Measurements from ENCODE around the gene DCBLD1.

The DCBLD1 gene

GRCh38 chr6:117506907-117507306 lies 24.4 kb downstream of the DCBLD1 start:
- Histone ChIP-seq H3K4me1 (ENCODE audit: control insufficient read depth in 2 of 2, insufficient read depth in 1 of 2, low read depth in 1 of 2, low read length in 2 of 2) (peaks cover 4 to 16% of the 10 kb centered on the region in 2 donors), H2BK5ac (ENCODE audit: low read length) (no peak overlapping the region), H3K79me1 (ENCODE audit: low read depth, low read length) (no peaks in the 10 kb centered on the region), H2BK120ac (ENCODE audit: low read depth, low read length) (no peak overlapping the region), H2AFZ (ENCODE audit: low read length) (no peak overlapping the region), H3K36me3 (replicated peaks in 1 of 2; ENCODE audit: control insufficient read depth in 2 of 2, insufficient read depth in 2 of 2, low read length in 2 of 2) (no peaks in the 10 kb centered on the region), H3K4me2 (ENCODE audit: insufficient read depth, low read length, poor library complexity, severe bottlenecking) (no peak overlapping the region), H3K27me3 (ENCODE audit: control insufficient read depth in 3 of 3, insufficient read depth in 3 of 3, low read depth in 1 of 3, low read length in 3 of 3) (no peaks in the 10 kb centered on the region), H4K8ac (ENCODE audit: low read depth, low read length) (no peak overlapping the region), H3K14ac (ENCODE audit: low read length) (no peak overlapping the region), H2BK12ac (ENCODE audit: low read length) (no peak overlapping the region), H4K91ac (ENCODE audit: low read depth, low read length, poor library complexity) (no peak overlapping the region), H2BK15ac (ENCODE audit: low read length) (no peak overlapping the region), H3K4me3 (ENCODE audit: low read length in 2 of 2) (no peak overlapping the region), H3K4ac (ENCODE audit: low read length) (no peak overlapping the region), H3K9me3 (replicated peaks in 1 of 2; ENCODE audit: control insufficient read depth in 2 of 2, insufficient read depth in 1 of 2, low read depth in 1 of 2, low read length in 2 of 2) (no peaks in the 10 kb centered on the region), H2AK5ac (ENCODE audit: low read depth, low read length) (no peak overlapping the region), H3K18ac (ENCODE audit: low read length) (no peak overlapping the region), H3K9ac (ENCODE audit: low read depth, low read length, poor library complexity) (no peak overlapping the region), H3K27ac (replicated peaks; ENCODE audit: low read length) (no peak overlapping the region), H3K23ac (ENCODE audit: low read depth, low read length, poor library complexity) (no peak overlapping the region)
- WGBS, 2 donors (ENCODE audit: extremely low coverage in 2 of 2, insufficient read length in 2 of 2, insufficient replicate concordance in 1 of 2), result no CpG with 5 or more reads among the region's 2 CpGs
- DNase-seq (ENCODE audit: low spot score), result no peak

GRCh38 chr6:117508450-117508971 lies 26.0 kb downstream of the DCBLD1 start:
- Histone ChIP-seq H3K9ac (ENCODE audit: low read depth, low read length, poor library complexity) (no peak overlapping the region), H3K4ac (ENCODE audit: low read length) (no peak overlapping the region), H3K9me3 (replicated peaks in 1 of 2; ENCODE audit: control insufficient read depth in 2 of 2, insufficient read depth in 1 of 2, low read depth in 1 of 2, low read length in 2 of 2) (no peaks in the 10 kb centered on the region), H2BK12ac (ENCODE audit: low read length) (no peak overlapping the region), H2BK5ac (ENCODE audit: low read length) (no peak overlapping the region), H2AK5ac (ENCODE audit: low read depth, low read length) (no peak overlapping the region), H3K36me3 (replicated peaks in 1 of 2; ENCODE audit: control insufficient read depth in 2 of 2, insufficient read depth in 2 of 2, low read length in 2 of 2) (no peaks in the 10 kb centered on the region), H4K91ac (ENCODE audit: low read depth, low read length, poor library complexity) (no peak overlapping the region), H4K8ac (ENCODE audit: low read depth, low read length) (no peak overlapping the region), H2BK15ac (ENCODE audit: low read length) (no peak overlapping the region), H3K79me1 (ENCODE audit: low read depth, low read length) (no peaks in the 10 kb centered on the region), H3K18ac (ENCODE audit: low read length) (no peak overlapping the region), H3K27ac (replicated peaks; ENCODE audit: low read length) (no peak overlapping the region), H3K14ac (ENCODE audit: low read length) (no peak overlapping the region), H3K4me1 (ENCODE audit: control insufficient read depth in 2 of 2, insufficient read depth in 1 of 2, low read depth in 1 of 2, low read length in 2 of 2) (peaks cover 9 to 17% of the 10 kb centered on the region in 2 donors), H3K4me2 (ENCODE audit: insufficient read depth, low read length, poor library complexity, severe bottlenecking) (no peak overlapping the region), H3K4me3 (ENCODE audit: low read length in 2 of 2) (no peak overlapping the region), H3K27me3 (ENCODE audit: control insufficient read depth in 3 of 3, insufficient read depth in 3 of 3, low read depth in 1 of 3, low read length in 3 of 3) (no peaks in the 10 kb centered on the region), H2AFZ (ENCODE audit: low read length) (no peak overlapping the region), H3K23ac (ENCODE audit: low read depth, low read length, poor library complexity) (no peak overlapping the region), H2BK120ac (ENCODE audit: low read depth, low read length) (no peak overlapping the region)
- DNase-seq (ENCODE audit: low spot score), result no peak
- WGBS, 2 donors (ENCODE audit: extremely low coverage in 2 of 2, insufficient read length in 2 of 2, insufficient replicate concordance in 1 of 2), result no CpG with 5 or more reads among the region's 4 CpGs

- Histone ChIP-seq H2AK5ac (ENCODE audit: low read depth, low read length) (no peak overlapping the region), H3K4ac (ENCODE audit: low read length) (no peak overlapping the region), H3K4me2 (ENCODE audit: insufficient read depth, low read length, poor library complexity, severe bottlenecking) (no peak overlapping the region), H2BK12ac (ENCODE audit: low read length) (no peak overlapping the region), H3K36me3 (replicated peaks in 1 of 2; ENCODE audit: control insufficient read depth in 2 of 2, insufficient read depth in 2 of 2, low read length in 2 of 2) (no peaks in the 10 kb centered on the region), H3K27ac (replicated peaks; ENCODE audit: low read length) (no peak overlapping the region), H3K18ac (ENCODE audit: low read length) (no peak overlapping the region), H3K4me3 (ENCODE audit: low read length in 2 of 2) (no peak overlapping the region), H4K91ac (ENCODE audit: low read depth, low read length, poor library complexity) (no peak overlapping the region), H3K23ac (ENCODE audit: low read depth, low read length, poor library complexity) (no peak overlapping the region), H3K14ac (ENCODE audit: low read length) (no peak overlapping the region), H3K79me1 (ENCODE audit: low read depth, low read length) (no peaks in the 10 kb centered on the region), H3K9ac (ENCODE audit: low read depth, low read length, poor library complexity) (no peak overlapping the region), H2BK120ac (ENCODE audit: low read depth, low read length) (no peak overlapping the region), H3K27me3 (ENCODE audit: control insufficient read depth in 3 of 3, insufficient read depth in 3 of 3, low read depth in 1 of 3, low read length in 3 of 3) (no peaks in the 10 kb centered on the region), H2AFZ (ENCODE audit: low read length) (no peak overlapping the region), H4K8ac (ENCODE audit: low read depth, low read length) (no peak overlapping the region), H3K4me1 (ENCODE audit: control insufficient read depth in 2 of 2, insufficient read depth in 1 of 2, low read depth in 1 of 2, low read length in 2 of 2) (peaks cover 9 to 17% of the 10 kb centered on the region in 2 donors), H2BK5ac (ENCODE audit: low read length) (no peak overlapping the region), H3K9me3 (replicated peaks in 1 of 2; ENCODE audit: control insufficient read depth in 2 of 2, insufficient read depth in 1 of 2, low read depth in 1 of 2, low read length in 2 of 2) (no peaks in the 10 kb centered on the region), H2BK15ac (ENCODE audit: low read length) (no peak overlapping the region)
- WGBS, 2 donors (ENCODE audit: extremely low coverage in 2 of 2, insufficient read length in 2 of 2, insufficient replicate concordance in 1 of 2), result no CpG with 5 or more reads among the region's 7 CpGs
- DNase-seq (ENCODE audit: low spot score), result no peak
Measured at GRCh38 chr6:117509021-117509420, 26.5 kb downstream of the DCBLD1 start.

GRCh38 chr6:117512056-117512828 lies 29.8 kb downstream of the DCBLD1 start:
- Histone ChIP-seq H2AK5ac (ENCODE audit: low read depth, low read length) (no peak overlapping the region), H3K4me2 (ENCODE audit: insufficient read depth, low read length, poor library complexity, severe bottlenecking) (no peak overlapping the region), H3K27me3 (ENCODE audit: control insufficient read depth in 3 of 3, insufficient read depth in 3 of 3, low read depth in 1 of 3, low read length in 3 of 3) (no peaks in the 10 kb centered on the region), H3K4ac (ENCODE audit: low read length) (no peak overlapping the region), H3K18ac (ENCODE audit: low read length) (no peak overlapping the region), H2AFZ (ENCODE audit: low read length) (no peak overlapping the region), H2BK12ac (ENCODE audit: low read length) (no peak overlapping the region), H4K91ac (ENCODE audit: low read depth, low read length, poor library complexity) (no peak overlapping the region), H2BK120ac (ENCODE audit: low read depth, low read length) (no peak overlapping the region), H3K23ac (ENCODE audit: low read depth, low read length, poor library complexity) (no peak overlapping the region), H2BK5ac (ENCODE audit: low read length) (no peak overlapping the region), H3K14ac (ENCODE audit: low read length) (no peak overlapping the region), H3K36me3 (replicated peaks in 1 of 2; ENCODE audit: control insufficient read depth in 2 of 2, insufficient read depth in 2 of 2, low read length in 2 of 2) (no peaks in the 10 kb centered on the region), H4K8ac (ENCODE audit: low read depth, low read length) (no peak overlapping the region), H3K4me1 (ENCODE audit: control insufficient read depth in 2 of 2, insufficient read depth in 1 of 2, low read depth in 1 of 2, low read length in 2 of 2) (peaks cover 5 to 11% of the 10 kb centered on the region in 2 donors), H3K27ac (replicated peaks; ENCODE audit: low read length) (no peak overlapping the region), H3K9me3 (replicated peaks in 1 of 2; ENCODE audit: control insufficient read depth in 2 of 2, insufficient read depth in 1 of 2, low read depth in 1 of 2, low read length in 2 of 2) (no peaks in the 10 kb centered on the region), H2BK15ac (ENCODE audit: low read length) (no peak overlapping the region), H3K9ac (ENCODE audit: low read depth, low read length, poor library complexity) (no peak overlapping the region), H3K79me1 (ENCODE audit: low read depth, low read length) (no peaks in the 10 kb centered on the region), H3K4me3 (ENCODE audit: low read length in 2 of 2) (no peak overlapping the region)
- 100% methylated on average over 1 of the region's 7 CpGs; no CpG with 5 or more reads in 1 of the 2 donors for WGBS, 2 donors (ENCODE audit: extremely low coverage in 2 of 2, insufficient read length in 2 of 2, insufficient replicate concordance in 1 of 2)
- DNase-seq (ENCODE audit: low spot score), result no peak
